ENCODE results near the gene NMS. TPM values are rescaled to one million over a fixed set of nuclear protein-coding genes. Genes with fewer than 3 reads are reported as not detected.
A peak's percentile ranks its signal among the peaks of the same experiment; 100 is the strongest.

The NMS gene
- total and polyA plus RNA-seq, 8 donors, result not detected

GRCh38 chr2:100425107-100425506 lies 45.2 kb upstream of the NMS start:
- intact Hi-C loops (cut with DNase I), result no loop called here
- H3K9me3 ChIP-seq, result no peaks in the 10 kb centered on the region
- no peak for ATAC-seq
- H3K27me3 ChIP-seq, result no peaks in the 10 kb centered on the region
- no peaks in the 10 kb centered on the region for H3K36me3 ChIP-seq
- no peak overlapping the region for H3K27ac ChIP-seq
- TF ChIP-seq, protein P1, sequence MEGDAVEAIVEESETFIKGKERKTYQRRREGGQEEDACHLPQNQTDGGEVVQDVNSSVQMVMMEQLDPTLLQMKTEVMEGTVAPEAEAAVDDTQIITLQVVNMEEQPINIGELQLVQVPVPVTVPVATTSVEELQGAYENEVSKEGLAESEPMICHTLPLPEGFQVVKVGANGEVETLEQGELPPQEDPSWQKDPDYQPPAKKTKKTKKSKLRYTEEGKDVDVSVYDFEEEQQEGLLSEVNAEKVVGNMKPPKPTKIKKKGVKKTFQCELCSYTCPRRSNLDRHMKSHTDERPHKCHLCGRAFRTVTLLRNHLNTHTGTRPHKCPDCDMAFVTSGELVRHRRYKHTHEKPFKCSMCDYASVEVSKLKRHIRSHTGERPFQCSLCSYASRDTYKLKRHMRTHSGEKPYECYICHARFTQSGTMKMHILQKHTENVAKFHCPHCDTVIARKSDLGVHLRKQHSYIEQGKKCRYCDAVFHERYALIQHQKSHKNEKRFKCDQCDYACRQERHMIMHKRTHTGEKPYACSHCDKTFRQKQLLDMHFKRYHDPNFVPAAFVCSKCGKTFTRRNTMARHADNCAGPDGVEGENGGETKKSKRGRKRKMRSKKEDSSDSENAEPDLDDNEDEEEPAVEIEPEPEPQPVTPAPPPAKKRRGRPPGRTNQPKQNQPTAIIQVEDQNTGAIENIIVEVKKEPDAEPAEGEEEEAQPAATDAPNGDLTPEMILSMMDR (IDR thresholded peaks at IDR 0.05), result no peak
- H3K4me1 ChIP-seq, result peaks cover 0 to 8% of the 10 kb centered on the region in 2 donors
- no peak for DNase-seq
- no peak overlapping the region for H3K4me3 ChIP-seq

DNA sequence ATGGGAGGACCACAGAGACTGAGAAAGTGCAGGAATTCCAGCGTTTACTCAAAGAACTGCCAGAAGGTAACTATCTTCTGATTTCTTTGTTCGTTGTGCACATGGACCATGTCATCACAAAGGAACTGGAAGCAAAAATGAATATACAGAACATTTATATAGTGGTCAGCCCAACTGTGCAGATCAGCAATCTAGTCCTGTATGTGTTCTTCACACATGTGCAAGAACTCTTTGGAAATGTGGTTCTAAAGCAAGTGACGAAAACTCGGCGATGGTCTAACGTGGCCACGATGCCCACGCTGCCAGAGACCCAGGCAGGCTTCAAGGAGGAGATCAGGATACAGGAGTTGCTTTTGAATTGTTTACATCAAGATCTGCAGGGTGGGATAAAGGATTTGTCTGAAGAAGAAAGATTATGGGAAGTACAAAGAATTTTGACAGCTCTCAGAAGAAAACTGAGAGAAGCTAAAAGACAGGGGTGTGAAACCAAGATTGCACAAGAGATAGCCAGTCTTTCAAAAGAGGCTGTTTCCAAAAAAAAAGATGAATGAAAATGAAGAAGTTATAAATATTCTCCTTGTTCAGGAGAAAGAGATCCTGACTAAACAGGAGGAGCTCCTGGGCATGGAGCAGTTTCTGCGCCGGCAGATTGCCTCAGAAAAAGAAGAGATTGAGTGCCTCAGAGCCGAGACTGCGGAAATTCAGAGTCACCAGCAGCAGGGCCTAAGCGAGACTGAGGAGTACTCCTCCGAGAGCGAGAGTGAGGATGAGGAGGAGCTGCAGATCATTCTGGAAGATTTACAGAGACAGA lies 44.5 kb upstream of the NMS start:
- DNase-seq (no peak), ATAC-seq (no peak)
- H3K4me1 ChIP-seq, result peaks cover 0 to 8% of the 10 kb centered on the region in 2 donors
- no peak overlapping the region for H3K4me3 ChIP-seq
- intact Hi-C loops (cut with DNase I), result no loop called here
- H3K27me3 ChIP-seq, result no peaks in the 10 kb centered on the region
- TF ChIP-seq, protein P1 (IDR thresholded peaks at IDR 0.05), result no peak
- H3K36me3 ChIP-seq, result no peaks in the 10 kb centered on the region
- peaks cover 0 to 3% of the 10 kb centered on the region in 2 donors for H3K9me3 ChIP-seq
- no peak overlapping the region for H3K27ac ChIP-seq

DNA sequence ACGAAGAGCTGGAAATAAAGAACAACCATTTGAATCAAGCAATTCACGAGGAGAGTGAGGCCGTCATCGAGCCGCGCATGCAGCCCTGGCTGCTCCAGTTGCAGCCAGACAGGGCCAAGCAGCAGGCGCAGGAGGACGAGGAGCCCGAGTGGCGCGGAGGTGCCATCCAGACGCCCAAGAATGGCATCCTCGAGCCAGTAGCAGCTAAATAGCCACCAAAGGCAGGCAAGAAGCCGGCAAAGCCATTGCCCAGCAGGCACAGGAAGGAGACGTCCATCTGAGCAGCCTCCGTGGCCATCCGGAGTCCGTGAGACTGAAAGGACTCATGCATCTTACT lies 43.9 kb upstream of the NMS start:
- intact Hi-C loops (cut with DNase I), result no loop called here
- peaks cover 0 to 3% of the 10 kb centered on the region in 2 donors for H3K9me3 ChIP-seq

DNA sequence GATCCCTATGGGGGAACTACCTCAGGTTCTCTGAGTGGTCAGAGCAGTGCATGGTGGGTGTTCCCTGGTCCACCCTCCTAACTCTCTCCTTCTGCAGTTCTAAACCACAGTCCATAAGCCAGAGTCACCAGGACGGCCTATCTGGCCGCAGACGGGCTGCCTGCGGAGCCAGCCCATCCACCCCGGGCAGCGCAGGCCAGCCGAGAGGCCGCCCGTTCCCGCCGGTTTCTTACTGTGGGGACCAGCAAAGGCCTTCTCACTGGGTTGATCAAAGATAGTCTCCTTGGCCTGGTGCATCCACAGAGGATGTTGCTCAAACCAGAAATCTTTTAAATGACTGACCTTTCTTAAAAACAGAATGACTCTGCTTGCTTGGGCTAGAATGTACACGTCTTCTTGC lies 43.2 kb upstream of the NMS start:
- no peak overlapping the region for H3K27ac ChIP-seq
- H3K36me3 ChIP-seq, result no peaks in the 10 kb centered on the region
- H3K9me3 ChIP-seq, result peaks cover 0 to 3% of the 10 kb centered on the region in 2 donors
- H3K4me1 ChIP-seq, result peaks cover 0 to 8% of the 10 kb centered on the region in 2 donors
- H3K4me3 ChIP-seq, result no peak overlapping the region
- DNase-seq (no peak), ATAC-seq (no peak)
- H3K27me3 ChIP-seq, result no peaks in the 10 kb centered on the region
- intact Hi-C loops (cut with DNase I), result no loop called here
- TF ChIP-seq, protein P1 (IDR thresholded peaks at IDR 0.05), result no peak

More for the DNA sequence above, 43.9 kb upstream of the NMS start:
- DNase-seq (no peak), ATAC-seq (no peak)
- Histone ChIP-seq H3K4me1 (peaks cover 0 to 8% of the 10 kb centered on the region in 2 donors), H3K4me3 (no peak overlapping the region), H3K27ac (no peak overlapping the region), H3K27me3 (no peaks in the 10 kb centered on the region), H3K36me3 (no peaks in the 10 kb centered on the region)
- TF ChIP-seq, protein P1 (IDR thresholded peaks at IDR 0.05), result no peak

GRCh38 chr2:100427627-100428258 lies 42.5 kb upstream of the NMS start:
- H3K27me3 ChIP-seq, result no peaks in the 10 kb centered on the region
- DNase-seq (peak in 2 of 4 donors; percentile 46 to 59), ATAC-seq (peak; percentile 90)
- intact Hi-C loops (cut with DNase I), result no loop called here
- no peak overlapping the region for H3K27ac ChIP-seq
- TF ChIP-seq, protein P1 (IDR thresholded peaks at IDR 0.05), result peak; percentile 22 to 32
- no peak overlapping the region for H3K4me3 ChIP-seq
- H3K9me3 ChIP-seq, result peaks cover 0 to 3% of the 10 kb centered on the region in 2 donors
- no peaks in the 10 kb centered on the region for H3K36me3 ChIP-seq
- H3K4me1 ChIP-seq, result peaks cover 0 to 8% of the 10 kb centered on the region in 2 donors

All from left lung (tissue), 10 donors.